Measurements from ENCODE around the gene ROBO1. TPM values are rescaled to one million over a fixed set of nuclear protein-coding genes. Genes with fewer than 3 reads are reported as not detected.

Gene ROBO1
- total RNA-seq, 1 donor from 2014 or later = 66.5 TPM

DNA sequence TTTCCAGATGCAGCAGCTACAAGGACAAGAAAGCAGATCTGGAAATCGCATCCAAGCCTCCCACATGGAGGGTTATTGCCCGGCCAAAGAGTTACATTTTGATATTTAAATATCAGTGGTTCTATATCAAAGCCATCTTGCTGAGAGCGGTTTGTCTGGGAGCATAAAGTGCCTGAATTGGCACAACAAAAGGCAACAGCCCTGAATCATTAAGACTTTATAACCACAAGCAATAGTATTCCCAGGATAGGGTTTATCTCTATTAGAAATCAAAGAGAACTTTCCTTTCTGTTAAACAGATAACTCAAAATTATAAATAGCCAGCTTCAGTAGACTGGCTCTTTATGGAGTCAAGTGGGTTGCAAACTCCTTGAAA is 564.7 kb downstream of the ROBO1 start:
- no peak for TF ChIP-seq POLR2AphosphoS5 (IDR thresholded peaks at IDR 0.05; ENCODE audit: insufficient read depth in 1 of 2, low read depth in 1 of 2)
- no peaks in the 10 kb centered on the region for H3K4me1 ChIP-seq
- intact Hi-C loops (cut with DNase I) = no loop called here

DNA sequence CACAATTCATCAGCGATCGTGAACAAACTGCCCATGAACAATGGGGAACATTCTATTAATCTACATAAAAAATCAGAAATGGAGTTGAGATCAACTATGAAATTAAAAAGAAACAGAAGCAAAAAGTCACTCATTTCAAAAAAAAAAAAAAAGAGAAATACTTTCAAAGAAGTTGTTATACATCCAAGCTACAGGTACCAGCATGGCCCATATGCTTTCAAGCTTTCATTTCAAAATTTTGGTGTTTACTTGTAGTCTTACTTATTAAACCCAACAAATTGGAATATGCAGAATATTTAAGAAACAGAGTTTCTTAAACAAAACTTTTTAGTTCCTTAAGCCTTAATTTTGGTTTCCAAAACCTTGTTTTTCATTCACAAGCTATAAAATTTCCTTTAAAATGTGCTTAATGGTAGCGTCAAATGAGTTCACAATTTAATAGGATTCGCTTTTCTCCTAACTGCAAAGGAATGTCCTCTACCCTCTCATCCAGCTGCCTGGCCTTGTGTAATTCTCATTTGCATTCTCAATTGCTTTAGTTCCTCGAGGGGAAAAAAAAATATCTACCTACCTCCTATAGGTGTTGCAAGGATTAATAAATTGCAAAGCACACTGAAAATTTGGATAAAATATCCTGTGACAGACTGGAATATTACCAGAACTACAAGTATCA is 565.2 kb downstream of the ROBO1 start:
- DNase-seq (ENCODE audit: extremely low spot score in 2 of 2) = no peak
- no peaks in the 10 kb centered on the region for H3K27me3 ChIP-seq
- intact Hi-C loops (cut with DNase I) = no loop called here
- no peaks in the 10 kb centered on the region for H3K9me3 ChIP-seq
- no peak overlapping the region for H3K4me3 ChIP-seq
- H3K27ac ChIP-seq = no peak overlapping the region
- TF ChIP-seq POLR2A (IDR thresholded peaks at IDR 0.05) (no peak), POLR2AphosphoS5 (IDR thresholded peaks at IDR 0.05; ENCODE audit: insufficient read depth in 1 of 2, low read depth in 1 of 2) (no peak)
- TF ChIP-seq, protein P1, sequence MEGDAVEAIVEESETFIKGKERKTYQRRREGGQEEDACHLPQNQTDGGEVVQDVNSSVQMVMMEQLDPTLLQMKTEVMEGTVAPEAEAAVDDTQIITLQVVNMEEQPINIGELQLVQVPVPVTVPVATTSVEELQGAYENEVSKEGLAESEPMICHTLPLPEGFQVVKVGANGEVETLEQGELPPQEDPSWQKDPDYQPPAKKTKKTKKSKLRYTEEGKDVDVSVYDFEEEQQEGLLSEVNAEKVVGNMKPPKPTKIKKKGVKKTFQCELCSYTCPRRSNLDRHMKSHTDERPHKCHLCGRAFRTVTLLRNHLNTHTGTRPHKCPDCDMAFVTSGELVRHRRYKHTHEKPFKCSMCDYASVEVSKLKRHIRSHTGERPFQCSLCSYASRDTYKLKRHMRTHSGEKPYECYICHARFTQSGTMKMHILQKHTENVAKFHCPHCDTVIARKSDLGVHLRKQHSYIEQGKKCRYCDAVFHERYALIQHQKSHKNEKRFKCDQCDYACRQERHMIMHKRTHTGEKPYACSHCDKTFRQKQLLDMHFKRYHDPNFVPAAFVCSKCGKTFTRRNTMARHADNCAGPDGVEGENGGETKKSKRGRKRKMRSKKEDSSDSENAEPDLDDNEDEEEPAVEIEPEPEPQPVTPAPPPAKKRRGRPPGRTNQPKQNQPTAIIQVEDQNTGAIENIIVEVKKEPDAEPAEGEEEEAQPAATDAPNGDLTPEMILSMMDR (IDR thresholded peaks at IDR 0.05) = no peak
- H3K4me1 ChIP-seq = no peaks in the 10 kb centered on the region
- no peaks in the 10 kb centered on the region for H3K36me3 ChIP-seq

More for the DNA sequence above, 564.7 kb downstream of the ROBO1 start:
- H3K4me3 ChIP-seq = no peak overlapping the region
- H3K27ac ChIP-seq = no peak overlapping the region
- H3K36me3 ChIP-seq = no peaks in the 10 kb centered on the region
- no peak for DNase-seq (ENCODE audit: extremely low spot score in 2 of 2)
- no peaks in the 10 kb centered on the region for H3K9me3 ChIP-seq
- H3K27me3 ChIP-seq = no peaks in the 10 kb centered on the region

DNA sequence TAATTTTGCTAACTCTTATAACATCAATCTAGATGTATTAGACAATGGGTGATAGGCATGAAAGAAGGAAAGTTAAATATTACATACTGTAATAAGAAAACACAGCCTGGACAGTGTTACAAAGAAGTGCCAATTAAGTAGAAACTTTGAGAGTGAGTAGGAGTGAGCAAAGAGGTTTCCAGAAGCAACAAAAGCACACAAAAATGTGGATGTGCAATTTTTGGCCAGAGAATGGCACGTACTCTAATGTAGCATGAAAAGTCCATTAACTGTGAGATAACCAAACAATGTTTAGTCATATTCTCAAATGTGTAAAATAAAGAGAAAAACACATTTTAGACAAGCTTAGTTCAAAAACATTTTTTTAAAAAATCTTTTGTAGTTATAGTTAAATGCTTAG is 567.3 kb downstream of the ROBO1 start:
- H3K36me3 ChIP-seq = no peaks in the 10 kb centered on the region
- intact Hi-C loops (cut with DNase I) = no loop called here
- TF ChIP-seq, protein P1 (IDR thresholded peaks at IDR 0.05) = no peak
- no peak for TF ChIP-seq POLR2AphosphoS5 (IDR thresholded peaks at IDR 0.05; ENCODE audit: insufficient read depth in 1 of 2, low read depth in 1 of 2)
- TF ChIP-seq POLR2A (IDR thresholded peaks at IDR 0.05) = no peak
- H3K27me3 ChIP-seq = no peaks in the 10 kb centered on the region
- no peak overlapping the region for H3K4me3 ChIP-seq
- H3K9me3 ChIP-seq = no peaks in the 10 kb centered on the region
- no peak for DNase-seq (ENCODE audit: extremely low spot score in 2 of 2)
- no peak overlapping the region for H3K27ac ChIP-seq
- no peaks in the 10 kb centered on the region for H3K4me1 ChIP-seq

DNA sequence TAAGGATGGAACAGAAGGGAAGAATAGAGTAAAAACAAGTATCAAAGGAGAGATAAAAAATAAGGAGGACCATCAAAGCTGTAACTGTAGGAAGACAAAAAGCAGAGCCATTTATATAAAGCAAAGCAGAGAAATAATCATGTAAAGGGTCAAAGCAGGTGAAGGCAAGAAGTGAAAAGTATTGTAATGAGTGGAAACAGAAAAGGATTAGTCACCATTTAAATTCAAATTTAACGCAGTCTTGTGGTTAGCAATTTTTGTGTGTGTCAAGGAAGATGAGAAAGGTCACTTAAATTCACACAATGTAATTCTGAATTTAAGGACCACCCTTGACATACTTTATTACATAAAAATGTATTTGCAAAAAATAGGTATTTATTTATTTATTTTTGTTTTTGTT is 567.8 kb downstream of the ROBO1 start:
- intact Hi-C loops (cut with DNase I) = no loop called here
- Histone ChIP-seq H3K4me1 (no peaks in the 10 kb centered on the region), H3K4me3 (no peak overlapping the region), H3K27me3 (no peaks in the 10 kb centered on the region), H3K36me3 (no peaks in the 10 kb centered on the region), H3K27ac (no peak overlapping the region), H3K9me3 (no peaks in the 10 kb centered on the region)
- TF ChIP-seq POLR2AphosphoS5 (IDR thresholded peaks at IDR 0.05; ENCODE audit: insufficient read depth in 1 of 2, low read depth in 1 of 2) (no peak), POLR2A (IDR thresholded peaks at IDR 0.05) (no peak)
- TF ChIP-seq, protein P1 (IDR thresholded peaks at IDR 0.05) = no peak
- no peak for DNase-seq (ENCODE audit: extremely low spot score in 2 of 2)

DNA sequence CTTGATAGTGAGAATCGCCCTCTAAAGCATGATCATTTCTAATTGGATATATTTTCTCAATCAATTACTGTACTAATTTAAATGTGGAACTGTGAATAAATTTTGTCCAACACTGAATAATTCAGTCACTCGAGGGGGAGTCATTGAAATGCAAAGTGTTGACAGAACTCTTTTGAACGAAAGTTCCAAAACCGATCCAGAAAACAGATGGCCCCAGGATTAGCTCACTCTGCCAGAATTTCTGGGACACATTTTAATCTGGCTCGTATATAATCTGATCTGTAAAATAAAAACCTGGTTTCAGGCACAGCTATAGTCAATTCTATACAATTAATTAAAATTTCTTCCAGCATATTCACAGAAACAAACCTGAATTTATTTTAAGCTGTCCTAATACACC is 580.4 kb downstream of the ROBO1 start:
- intact Hi-C loops (cut with DNase I) = no loop called here

More for the DNA sequence above, 580.4 kb downstream of the ROBO1 start:
- Histone ChIP-seq H3K27ac (no peak overlapping the region), H3K27me3 (no peaks in the 10 kb centered on the region), H3K36me3 (no peaks in the 10 kb centered on the region), H3K4me1 (no peaks in the 10 kb centered on the region), H3K4me3 (no peak overlapping the region), H3K9me3 (no peaks in the 10 kb centered on the region)
- TF ChIP-seq POLR2A (IDR thresholded peaks at IDR 0.05) (no peak), POLR2AphosphoS5 (IDR thresholded peaks at IDR 0.05; ENCODE audit: insufficient read depth in 1 of 2, low read depth in 1 of 2) (no peak)
- TF ChIP-seq, protein P1 (IDR thresholded peaks at IDR 0.05) = no peak
- DNase-seq (ENCODE audit: extremely low spot score in 2 of 2) = no peak

Measured in vagina (tissue), 2 donors.